SK-N-SH treated with all-trans-retinoic acid at 6 μM for 48 hours (cell line): ENCODE measurements around the gene CTTNBP2NL.

Experiments
- ARNTL ChIP-seq: fragments of 450-650 bp; formaldehyde crosslinking; IDR thresholded peaks from 2 replicates; pipeline ENCODE4 v1.5.0; 2020; ENCODE audit warnings: low read depth, mild to moderate bottlenecking, moderate library complexity, borderline replicate concordance
- BACH2 ChIP-seq: fragments of 250-450 bp; sonication (Bioruptor Pico); IDR thresholded peaks from 2 replicates; pipeline ENCODE4 v1.9.0; 2021; ENCODE audit warnings: mild to moderate bottlenecking, borderline replicate concordance
- CSDC2 ChIP-seq: fragments of 250-450 bp; sonication (Bioruptor Pico); IDR thresholded peaks from 2 replicates; pipeline ENCODE4 v1.5.0; 2020; ENCODE audit warnings: mild to moderate bottlenecking, moderate library complexity
- ESRRG ChIP-seq: fragments of 250-450 bp; sonication (Bioruptor Pico); IDR thresholded peaks from 2 replicates; pipeline ENCODE4 v1.6.1; 2021; ENCODE audit warnings: mild to moderate bottlenecking
- ISL1 ChIP-seq: fragments of 250-450 bp; sonication (Bioruptor Pico); IDR thresholded peaks from 2 replicates; pipeline ENCODE4 v2.1.2; 2022; ENCODE audit warnings: mild to moderate bottlenecking, moderate library complexity
- PATZ1 ChIP-seq: fragments of 250-450 bp; sonication (Bioruptor Pico); IDR thresholded peaks from 2 replicates; pipeline ENCODE4 v1.8.0; 2020; ENCODE audit warnings: mild to moderate bottlenecking, moderate library complexity, borderline replicate concordance
- RARB ChIP-seq: fragments of 250-450 bp; sonication (Bioruptor Pico); IDR thresholded peaks from 2 replicates; pipeline ENCODE4 v1.8.0; 2021; ENCODE audit warnings: mild to moderate bottlenecking, moderate library complexity
- SNAI2 ChIP-seq: fragments of 250-450 bp; sonication (Bioruptor Pico); IDR thresholded peaks from 2 replicates; pipeline ENCODE4 v1.5.0; 2020; ENCODE audit warnings: mild to moderate bottlenecking, moderate library complexity
- TOX ChIP-seq: fragments of 250-450 bp; sonication (Bioruptor Pico); IDR thresholded peaks from 2 replicates; pipeline ENCODE4 v1.8.0; 2021; ENCODE audit warnings: mild to moderate bottlenecking, moderate library complexity, borderline replicate concordance
- ZFP30 ChIP-seq: fragments of 450-650 bp; formaldehyde crosslinking; IDR thresholded peaks from 2 replicates; pipeline ENCODE4 v1.5.0; 2022; ENCODE audit warnings: mild to moderate bottlenecking, moderate library complexity
- ZNF565 ChIP-seq: fragments of 450-650 bp; formaldehyde crosslinking; conservative IDR thresholded peaks from 2 replicates; pipeline ENCODE4 v1.5.0; 2020; ENCODE audit warnings: low read depth, mild to moderate bottlenecking, moderate library complexity

- no peak for TF ChIP-seq PATZ1 (CRISPR knock-in tag)
- no peak for TF ChIP-seq BACH2 (CRISPR knock-in tag)
- no peak for TF ChIP-seq RARB (CRISPR knock-in tag)
- TF ChIP-seq CSDC2 = no peak
- TF ChIP-seq ZFP30 = no peak
- TF ChIP-seq ISL1 (CRISPR knock-in tag) = no peak
- TF ChIP-seq ARNTL (CRISPR knock-in tag) = no peak
- no peak for TF ChIP-seq ESRRG
- TF ChIP-seq TOX (CRISPR knock-in tag) = no peak
- no peak for TF ChIP-seq ZNF565 (CRISPR knock-in tag)
- no peak for TF ChIP-seq SNAI2
These were observed 2.4 kb upstream of the CTTNBP2NL start for GRCh38 chr1:112393631-112393974.
